NCI-H345 treated with DMSO at 0.1 percent for 48 hours (cell line): ENCODE measurements around the gene USH2A.

ENCODE experiments used
- DNase-seq: peaks from one replicate; lab custom pipeline; 2025; ENCODE audit not compliant: unreplicated experiment; lab: John Stamatoyannopoulos, UW

Gene USH2A

GRCh38 chr1:215665215-215665614 is 758.0 kb downstream of the USH2A start:
- no peak for DNase-seq

GRCh38 chr1:215661033-215661432 is 762.2 kb downstream of the USH2A start:
- DNase-seq, result no peak

DNA sequence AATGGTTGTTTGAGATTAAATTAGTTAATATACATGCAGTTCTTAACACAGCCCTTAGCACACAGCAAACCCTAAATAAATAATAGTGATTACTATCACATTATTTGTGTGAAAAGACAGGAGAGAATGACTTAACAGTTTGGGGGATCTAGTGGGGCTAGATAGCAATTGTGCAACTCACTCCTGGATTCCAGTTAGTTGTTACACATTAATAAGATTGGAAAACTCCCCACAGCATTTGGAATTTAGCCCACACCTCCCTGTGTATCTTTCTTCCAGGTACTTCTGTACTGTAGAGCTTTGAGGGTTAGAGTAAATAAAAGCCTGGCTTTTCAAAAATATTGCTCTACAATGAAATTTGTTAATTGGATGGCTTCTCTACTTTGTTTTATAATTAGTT is 763.0 kb downstream of the USH2A start:
- DNase-seq, result no peak

DNA sequence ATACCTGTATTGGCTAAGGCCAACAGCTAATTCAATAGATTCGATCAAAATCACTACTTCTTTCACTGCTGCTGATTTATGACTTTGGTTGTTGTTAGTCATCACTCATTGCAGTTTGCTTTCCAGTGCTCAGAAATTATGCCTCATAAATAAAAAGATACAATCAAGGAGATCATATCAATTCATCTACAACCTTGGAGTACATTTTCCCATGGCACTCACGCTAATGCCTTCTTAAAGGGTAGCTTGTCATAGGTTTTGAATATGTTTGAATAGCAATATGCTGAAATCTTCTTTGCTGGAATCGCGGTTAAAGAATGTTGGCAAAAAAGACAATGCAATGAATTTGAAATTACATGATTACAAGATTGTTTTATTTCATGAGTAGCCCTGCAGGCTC is 766.2 kb downstream of the USH2A start:
- DNase-seq, result no peak

- no peak for DNase-seq
Observed at GRCh38 chr1:215652371-215652770, 770.9 kb downstream of the USH2A start.

GRCh38 chr1:215651867-215652266 is 771.4 kb downstream of the USH2A start:
- DNase-seq, result no peak

- DNase-seq, result no peak
Observed at GRCh38 chr1:215650446-215651149, 772.6 kb downstream of the USH2A start.

DNA sequence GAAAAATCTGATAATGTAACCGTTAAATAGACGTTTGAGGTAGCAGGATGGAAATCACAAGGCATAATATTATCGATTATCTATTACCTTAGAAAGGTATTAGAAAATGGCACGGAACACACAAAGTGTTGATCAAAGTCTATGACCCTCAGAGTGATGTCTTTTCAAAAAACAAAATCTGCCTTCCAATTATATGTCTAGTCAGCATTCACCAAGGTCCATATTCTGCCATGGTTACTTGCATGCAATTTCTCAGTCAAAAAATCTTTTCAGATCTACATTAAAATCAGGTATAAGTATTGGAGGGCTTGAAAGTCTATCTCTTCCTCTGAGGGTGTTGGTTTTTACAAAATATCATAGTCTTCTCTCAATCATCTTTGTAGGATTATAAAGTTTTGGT is 774.3 kb downstream of the USH2A start:
- DNase-seq, result no peak

- DNase-seq, result no peak
Observed at GRCh38 chr1:215647738-215648137, 775.5 kb downstream of the USH2A start.

- DNase-seq, result no peak
Observed at GRCh38 chr1:215645861-215646260, 777.4 kb downstream of the USH2A start.

GRCh38 chr1:215645182-215645581 is 778.1 kb downstream of the USH2A start:
- DNase-seq, result no peak

DNA sequence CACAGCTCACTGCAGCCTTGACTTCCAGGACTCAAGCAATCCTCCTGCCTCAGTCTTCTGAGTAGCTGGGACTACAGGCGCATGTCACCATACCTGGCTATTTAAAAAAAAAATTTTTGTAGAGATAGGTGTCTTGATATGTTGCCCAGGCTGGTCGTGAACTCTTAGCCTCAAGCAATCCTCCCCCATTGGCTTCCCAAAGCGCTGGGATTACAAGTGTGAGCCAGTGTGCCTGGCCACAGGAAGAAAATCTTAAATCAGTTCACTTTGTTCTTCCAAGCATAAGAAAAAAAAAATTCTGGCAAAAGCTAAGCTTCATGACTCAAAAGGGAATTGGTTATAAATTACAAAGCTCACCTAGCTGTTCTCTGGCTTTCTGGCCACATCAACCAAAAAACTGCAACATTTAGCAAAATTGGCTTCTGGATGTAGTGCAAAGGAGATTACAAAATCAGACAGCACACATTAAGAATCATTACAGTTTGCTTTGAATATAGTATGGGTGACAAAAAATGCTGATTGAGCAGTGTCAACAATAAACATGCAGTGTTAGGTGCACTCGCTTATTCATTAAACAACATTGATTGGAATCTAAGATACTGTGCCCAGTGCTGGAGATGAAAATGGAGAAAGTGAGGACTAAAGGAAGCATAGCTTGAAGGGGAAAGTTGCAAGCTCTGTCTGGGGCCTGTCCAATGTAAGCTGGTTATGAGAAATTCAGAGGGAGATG is 779.5 kb downstream of the USH2A start:
- no peak for DNase-seq

DNA sequence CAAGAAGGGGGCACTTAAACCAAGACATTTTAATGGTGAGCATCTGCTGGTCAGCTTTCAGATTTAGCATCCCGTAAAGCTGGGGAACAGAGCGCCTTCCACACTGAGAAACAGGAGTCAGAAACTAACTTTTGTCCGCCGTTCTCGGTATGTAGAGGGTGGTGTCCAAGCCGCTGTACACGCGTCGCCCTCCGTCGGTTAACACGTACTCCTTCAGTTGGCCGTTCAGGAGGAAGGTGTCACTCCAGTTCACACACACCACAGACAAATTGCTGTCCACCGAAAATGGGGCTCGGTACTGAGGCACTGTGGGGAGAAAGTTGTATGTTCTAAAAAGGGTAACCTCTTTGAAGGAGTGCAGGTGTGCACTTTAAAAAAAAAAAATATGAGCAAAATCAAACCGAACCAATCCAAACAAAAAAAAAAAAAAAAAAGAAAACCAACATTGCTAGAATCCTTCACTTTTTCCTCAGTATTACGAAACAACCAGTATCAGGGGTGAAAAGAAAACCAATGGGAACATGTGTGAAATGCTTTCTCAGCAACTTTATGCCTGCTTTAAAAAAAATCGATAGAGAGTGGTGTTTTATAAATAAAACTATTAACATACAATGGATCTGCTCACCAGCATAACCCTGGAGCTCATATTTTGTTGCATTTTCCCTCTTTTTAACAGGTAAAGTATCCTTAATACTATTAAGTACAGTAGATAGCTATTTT is 782.7 kb downstream of the USH2A start:
- no peak for DNase-seq

GRCh38 chr1:215637041-215637573 is 786.1 kb downstream of the USH2A start:
- no peak for DNase-seq

DNA sequence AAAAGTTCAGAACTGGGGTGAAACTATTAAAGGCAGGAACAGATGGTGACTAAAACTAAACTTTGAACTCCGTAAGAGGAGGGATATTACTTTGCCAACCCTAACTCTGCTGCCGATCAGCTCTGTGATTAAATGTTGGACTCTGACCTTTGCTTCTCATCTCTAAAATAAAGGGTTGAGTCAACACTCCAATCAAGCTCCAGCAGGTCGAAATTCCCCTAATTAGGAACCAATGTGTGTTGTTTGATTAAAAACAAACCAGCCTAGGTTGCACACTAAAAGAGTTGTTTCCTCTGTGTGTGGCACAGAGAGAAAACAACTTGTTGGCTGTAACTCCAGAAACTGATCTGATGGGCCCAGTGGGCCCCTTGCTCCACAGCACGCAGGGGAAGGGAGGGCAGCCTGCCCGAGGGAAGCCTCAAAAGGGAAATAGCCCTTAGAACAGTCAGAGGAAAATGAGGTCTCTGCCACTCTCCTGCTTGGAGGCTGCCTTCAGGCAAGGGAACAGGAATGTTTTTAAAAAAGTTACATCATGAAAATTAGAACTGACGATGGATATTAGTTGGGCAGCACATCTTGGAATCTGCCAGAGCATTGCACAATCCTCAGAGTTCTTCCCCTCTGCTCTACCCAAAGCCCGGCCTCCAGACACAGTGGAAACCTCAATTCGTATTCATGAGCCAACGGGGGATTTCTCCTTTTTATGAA is 786.8 kb downstream of the USH2A start:
- no peak for DNase-seq

DNA sequence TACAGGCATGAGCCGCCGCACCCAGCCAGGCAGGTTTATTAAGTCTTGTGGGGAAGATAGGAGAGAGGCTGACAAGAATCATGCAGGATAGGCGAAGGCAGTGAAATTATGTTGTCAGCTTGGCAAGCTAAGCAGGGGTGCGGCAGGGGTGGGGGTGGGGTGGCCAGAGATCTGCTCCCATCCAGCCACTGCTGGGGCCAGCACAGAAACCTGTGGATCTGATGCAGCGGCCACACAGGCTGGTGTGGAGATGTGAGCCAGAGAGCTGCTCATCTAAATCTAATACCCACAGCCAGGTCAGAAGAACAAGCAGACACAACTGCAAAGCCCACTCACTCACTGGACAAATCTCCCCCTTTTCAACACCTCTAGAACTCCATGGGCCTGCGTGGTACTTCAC is 787.4 kb downstream of the USH2A start:
- no peak for DNase-seq

DNA sequence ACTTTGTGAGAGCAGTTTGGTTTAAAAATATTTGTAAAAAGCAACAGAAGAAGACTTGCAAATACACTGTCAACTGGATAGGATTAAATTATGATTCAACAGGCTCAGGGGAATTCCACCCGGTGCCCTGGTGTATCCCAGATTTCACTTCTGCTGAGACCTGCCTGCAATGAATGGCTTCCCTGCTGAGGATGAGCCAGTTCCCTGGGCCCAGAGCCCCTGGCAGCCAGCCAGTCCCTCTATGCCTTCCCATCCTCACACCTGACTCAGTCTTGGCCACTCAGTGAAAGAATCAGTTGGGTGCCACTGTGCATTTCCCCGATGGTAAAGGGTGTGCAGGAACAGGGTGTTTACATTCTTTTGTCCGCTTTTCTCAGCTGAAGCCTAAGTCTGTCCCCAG is 791.8 kb downstream of the USH2A start:
- peak; percentile 99 for DNase-seq

- peak; percentile 81 for DNase-seq
Observed at GRCh38 chr1:215631040-215631439, 792.2 kb downstream of the USH2A start.

DNA sequence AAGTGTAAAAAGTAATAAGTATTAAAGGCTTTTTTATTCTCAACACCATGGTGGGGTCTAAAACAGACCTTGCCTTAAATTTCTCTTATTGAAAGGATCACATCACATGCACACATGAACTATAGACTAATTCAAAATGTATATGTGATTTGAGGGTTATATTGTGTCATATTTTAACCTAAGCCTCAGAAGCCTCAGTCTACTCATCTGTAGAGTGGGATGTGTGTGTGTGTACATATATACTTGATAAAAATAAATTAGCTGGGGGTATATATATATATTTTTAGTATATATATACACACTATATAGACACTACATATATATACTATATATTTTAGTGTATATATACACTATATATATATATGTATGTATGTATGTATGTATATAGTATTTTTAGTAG is 797.3 kb downstream of the USH2A start:
- no peak for DNase-seq

DNA sequence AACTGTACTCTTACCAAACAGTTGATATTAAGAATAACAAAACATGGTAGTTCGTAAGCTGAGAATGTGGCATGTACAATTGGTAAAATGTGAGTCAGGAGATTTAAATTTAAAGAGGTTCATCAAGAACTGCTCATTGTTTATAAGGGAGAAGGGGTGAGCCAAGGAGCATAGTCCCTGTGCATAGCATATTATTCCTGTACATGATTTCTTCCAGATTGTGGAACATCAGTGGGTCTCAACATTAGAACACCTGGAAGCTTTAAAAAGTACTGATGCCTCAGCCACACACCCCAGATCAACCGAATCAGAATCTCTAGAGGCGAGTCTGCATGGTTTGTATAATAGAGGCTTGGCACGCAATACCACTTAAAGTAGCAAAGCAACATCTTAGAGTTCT is 800.1 kb downstream of the USH2A start:
- no peak for DNase-seq

GRCh38 chr1:215617979-215618378 is 805.3 kb downstream of the USH2A start:
- DNase-seq, result no peak
